LNCAP (cell line): Measurements from ENCODE around the gene EIF6.

Experiments
- CTCF ChIP-seq: fragments of 450-650 bp; IDR thresholded peaks from 2 replicates; pipeline ENCODE4 v1.5.1; 2017; ENCODE audit warnings: mild to moderate bottlenecking

Gene EIF6

DNA sequence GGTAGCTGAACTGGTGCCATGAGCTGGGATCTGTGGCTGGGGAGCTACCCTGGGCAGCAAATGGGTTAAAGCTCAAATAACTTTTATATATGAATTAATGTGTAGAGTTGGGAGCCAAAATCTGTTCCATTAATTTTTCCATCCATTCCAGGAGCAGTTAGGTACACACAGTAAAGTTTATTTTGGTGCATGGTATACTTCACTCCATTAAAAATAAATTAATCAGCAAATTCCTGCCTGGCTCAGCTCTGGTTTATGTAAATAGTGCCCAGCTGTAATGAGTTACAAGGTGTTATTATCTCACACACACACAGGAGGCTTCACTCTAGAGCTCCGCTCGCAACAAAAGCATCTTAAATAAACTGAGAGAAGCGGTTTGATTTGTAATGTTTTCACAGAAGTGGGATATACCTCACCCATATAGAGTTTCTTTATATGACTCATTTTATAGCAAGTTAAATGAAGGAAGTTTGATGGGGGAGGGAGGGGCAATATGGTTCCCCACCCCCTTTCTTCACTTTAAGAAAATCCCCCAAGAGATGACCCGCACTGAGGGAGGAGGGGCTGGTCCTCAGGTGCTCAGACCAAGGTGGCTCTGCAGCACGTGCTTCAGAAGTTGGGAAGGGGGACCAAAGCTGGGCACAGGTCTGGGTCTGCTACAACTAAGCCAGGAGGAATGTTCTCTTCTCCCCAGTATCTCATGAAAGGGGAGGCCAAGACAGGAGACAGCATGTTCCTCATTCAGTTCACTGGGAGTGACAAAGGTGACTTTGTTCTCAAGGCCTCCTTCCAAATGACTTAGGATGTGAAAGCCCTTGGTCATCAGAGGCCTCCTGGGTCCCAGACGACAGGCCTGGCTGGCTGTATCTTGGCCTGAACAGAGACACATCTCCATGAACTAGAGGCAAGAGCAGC, 18.1 kb upstream of the EIF6 start:
- TF ChIP-seq CTCF: no peak

- no peak for TF ChIP-seq CTCF
These were observed 16.9 kb upstream of the EIF6 start for GRCh38 chr20:35301426-35301825.

GRCh38 chr20:35300469-35301262, 16.1 kb upstream of the EIF6 start:
- no peak for TF ChIP-seq CTCF

DNA sequence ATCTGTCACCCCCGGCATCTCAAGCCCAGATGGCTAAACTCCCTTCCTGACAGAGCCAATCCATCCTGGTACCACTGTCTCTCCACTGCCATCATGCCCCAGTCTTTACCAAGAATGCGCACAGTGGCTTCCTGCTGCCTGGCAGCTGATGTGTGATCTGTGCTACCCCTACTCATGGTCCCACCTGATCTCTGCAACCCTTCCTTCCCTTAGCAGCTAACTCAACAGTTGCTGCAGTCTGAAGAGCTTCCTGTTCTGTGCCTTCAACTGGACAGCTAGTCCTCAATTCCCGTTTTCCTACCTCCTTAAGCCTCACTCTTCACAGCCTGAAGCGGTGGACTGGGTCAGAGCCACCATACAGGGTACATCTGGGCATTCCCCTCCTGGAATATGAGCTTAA, 15.2 kb upstream of the EIF6 start:
- no peak for TF ChIP-seq CTCF

- no peak for TF ChIP-seq CTCF
These were observed 13.7 kb upstream of the EIF6 start for GRCh38 chr20:35298264-35298663.

- no peak for TF ChIP-seq CTCF
These were observed 13.2 kb upstream of the EIF6 start for GRCh38 chr20:35297740-35298139.

GRCh38 chr20:35297155-35297554, 12.6 kb upstream of the EIF6 start:
- TF ChIP-seq CTCF: no peak
